Measurements from ENCODE around the gene CXCL3.
"Not testable (repeated sequence)": the region's sequence is repeated elsewhere in the genome, so short reads cannot be mapped to it uniquely, and the experiment has no call there.

Gene CXCL3

DNA sequence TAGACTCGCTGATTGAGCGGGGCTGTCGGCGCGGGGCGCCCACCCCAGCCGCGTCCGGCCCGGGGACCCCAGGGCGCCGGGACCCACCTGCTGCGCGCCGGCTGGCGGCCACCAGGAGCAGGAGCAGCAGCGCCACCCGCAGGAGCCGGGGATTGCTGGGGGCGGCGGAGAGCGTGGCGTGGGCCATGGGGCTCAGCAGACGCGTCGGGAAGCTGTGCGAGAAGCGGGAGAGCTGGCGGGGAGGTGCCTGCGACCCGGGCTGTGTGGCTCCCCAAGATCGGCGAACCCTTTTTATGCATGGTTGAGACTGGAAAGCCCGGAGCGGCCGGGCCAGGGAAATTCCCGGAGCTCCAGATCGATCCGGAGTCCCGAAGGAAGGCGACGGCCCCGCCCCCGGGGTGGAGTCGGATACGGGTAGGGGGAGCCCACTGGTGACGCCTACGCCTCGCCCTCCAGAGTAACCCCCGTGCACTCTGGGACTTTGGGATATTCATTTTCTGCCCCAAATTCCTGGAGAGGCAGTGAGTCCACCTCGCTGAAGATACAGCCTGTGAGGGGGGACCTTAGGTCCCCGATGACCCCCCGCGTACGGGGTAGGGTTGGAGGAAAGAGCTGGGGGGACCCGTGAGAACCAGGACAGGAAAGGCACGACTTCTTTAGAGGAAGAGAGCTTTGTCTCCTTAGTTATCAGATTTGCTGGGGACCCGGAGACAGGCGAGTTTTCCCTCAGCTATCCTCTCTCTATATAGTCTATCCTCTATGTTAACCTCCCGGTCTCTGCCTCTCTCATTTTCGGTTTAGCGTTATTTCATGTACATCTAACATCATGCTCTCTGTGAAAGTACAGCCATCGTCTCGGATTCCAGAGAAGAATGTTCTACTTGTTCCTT lies at the start of gene CXCL3:
TSS of gene CXCL3 (minus strand) at position 265 of the 890 bp plus-strand sequence. CDS start at position 187, 78 bp downstream.
- DNase-seq, result no peak

DNA sequence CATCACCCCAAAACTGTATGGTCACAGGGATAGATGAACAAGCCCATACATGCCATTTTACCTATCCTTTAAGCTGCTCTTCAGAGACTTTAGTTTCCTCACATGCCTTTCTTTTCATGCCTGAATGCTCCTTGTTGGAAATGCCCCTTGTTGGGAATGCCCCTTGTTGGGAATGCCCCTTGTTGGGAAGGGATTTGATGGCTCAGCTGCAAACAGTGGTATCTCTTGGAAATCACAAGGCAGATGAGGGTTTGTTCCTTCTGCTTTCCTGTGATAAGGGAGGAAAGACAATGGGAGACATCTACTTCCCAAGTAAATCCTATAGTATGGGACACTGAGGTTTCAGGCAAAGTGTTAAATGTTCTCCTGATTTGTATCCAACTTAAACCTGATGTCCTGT lies 49.0 kb upstream of the CXCL3 start:
- no peak for DNase-seq

DNA sequence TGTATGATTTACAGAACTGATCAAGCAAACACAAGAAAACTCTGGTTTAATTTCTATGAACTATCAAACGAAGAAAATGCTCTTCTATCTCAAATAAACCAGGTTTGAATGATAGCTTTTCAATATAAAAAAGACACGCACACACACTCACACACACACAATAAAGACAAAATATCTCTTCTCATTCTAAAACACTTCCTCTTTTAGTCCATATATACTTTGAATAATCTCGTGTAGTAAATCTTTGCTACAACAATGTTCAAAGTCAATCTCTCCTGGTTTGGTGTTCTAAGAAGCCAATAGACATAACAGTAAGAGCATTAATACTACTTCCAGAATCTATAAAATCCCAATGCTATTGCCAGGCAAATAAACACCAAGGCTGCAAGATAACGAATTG lies 47.2 kb upstream of the CXCL3 start:
- no peak for DNase-seq

DNA sequence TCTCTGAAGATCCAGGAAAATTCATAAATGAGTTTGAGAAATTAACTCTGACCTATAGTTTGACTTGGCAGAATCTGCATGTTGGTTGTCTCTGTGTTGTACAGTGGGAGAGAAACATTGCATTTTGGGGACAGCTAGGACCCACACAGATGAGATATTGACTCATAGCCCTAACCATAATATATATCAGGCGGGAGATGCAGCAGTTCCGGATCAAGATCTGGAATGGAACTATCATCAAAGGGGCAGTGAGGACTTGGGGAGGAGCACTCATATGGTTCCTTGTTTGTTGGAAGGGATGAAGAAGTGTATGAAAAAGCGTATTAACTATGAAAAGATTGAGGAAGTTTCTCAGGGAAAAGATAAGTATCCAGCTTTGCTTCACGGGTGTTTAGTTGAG lies 46.5 kb upstream of the CXCL3 start:
- DNase-seq, result no peak

GRCh38 chr4:74083546-74083945 lies 45.1 kb upstream of the CXCL3 start:
- DNase-seq, result no peak

DNA sequence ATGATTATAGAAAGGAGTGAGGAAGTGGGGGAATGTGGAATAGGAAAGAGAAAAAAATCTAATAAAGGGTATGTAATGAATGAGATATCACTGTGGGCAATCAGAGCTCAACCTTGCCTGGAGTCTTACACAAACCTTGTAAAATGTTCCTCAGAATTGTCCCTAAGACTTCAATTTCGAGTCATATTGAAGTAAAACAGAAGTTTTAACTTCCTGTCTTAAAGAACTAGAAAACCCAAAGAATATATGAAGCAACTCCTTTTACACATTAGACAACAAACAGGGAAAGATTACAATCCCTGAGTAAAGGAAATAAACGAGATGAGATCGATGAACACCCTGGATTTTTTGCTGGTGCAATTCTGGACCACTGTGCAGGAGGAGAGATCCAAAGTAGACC lies 42.5 kb upstream of the CXCL3 start:
- no peak for DNase-seq

DNA sequence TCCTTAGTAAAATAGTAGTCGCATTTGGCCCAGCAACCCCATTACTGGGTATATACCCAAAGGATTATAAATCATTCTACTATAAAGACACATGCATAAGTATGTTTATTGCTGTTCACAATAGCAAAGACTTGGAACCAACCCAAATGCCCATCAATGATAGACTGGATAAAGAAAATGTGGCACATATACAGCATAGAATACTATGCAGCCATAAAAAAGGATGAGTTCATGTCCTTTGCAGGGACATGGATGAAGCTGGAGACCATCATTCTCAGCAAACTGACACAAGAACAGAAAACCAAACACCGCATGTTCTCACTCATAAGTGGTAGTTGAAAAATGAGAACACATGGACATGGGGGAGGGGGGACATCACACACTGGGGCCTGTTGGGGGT lies 41.9 kb upstream of the CXCL3 start:
- not testable (repeated sequence) for DNase-seq

GRCh38 chr4:74079024-74079423 lies 40.5 kb upstream of the CXCL3 start:
- DNase-seq, result not testable (repeated sequence)

DNA sequence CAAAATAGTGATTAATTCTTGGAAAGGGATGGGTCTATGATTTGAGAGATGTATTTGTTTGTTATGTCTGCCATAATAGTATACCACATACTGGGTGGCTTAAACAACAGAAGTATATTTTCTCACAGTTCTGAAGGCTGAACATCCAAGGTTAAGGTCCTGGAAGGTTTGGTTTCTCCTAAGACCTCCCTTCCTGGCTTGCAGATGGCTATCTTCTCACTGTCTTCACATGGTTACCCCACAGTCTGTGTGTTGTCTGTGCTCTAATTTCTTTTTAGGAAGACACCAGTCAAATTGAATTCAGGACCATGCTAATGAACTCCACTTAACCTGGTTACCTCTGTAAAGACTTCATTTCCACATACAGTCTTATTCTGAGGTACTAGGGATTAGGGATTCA lies 34.9 kb upstream of the CXCL3 start:
- no peak for DNase-seq

GRCh38 chr4:74072739-74073138 lies 34.2 kb upstream of the CXCL3 start:
- DNase-seq, result no peak

GRCh38 chr4:74067586-74067985 lies 29.1 kb upstream of the CXCL3 start:
- no peak for DNase-seq

GRCh38 chr4:74066232-74066631 lies 27.7 kb upstream of the CXCL3 start:
- DNase-seq, result no peak

GRCh38 chr4:74065115-74065642 lies 26.7 kb upstream of the CXCL3 start:
- no peak for DNase-seq

DNA sequence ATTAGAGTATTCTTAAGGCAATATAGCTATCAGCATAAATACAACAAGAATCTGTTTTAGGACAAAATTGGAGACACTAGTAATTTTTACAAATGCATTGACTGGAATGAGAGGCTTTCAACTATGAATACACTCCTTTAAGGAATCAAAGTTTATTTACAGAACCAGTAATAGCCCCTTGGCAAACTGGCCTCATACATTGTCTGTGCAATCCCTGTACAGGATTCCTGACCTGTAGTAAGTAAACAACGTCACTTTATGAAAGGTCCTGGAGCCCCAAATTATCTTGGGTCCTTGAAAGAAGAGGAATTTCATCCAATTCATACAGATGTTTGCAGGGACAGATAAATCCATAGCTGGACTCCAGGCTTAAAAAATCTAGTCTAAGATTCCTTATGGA lies 25.4 kb upstream of the CXCL3 start:
- no peak for DNase-seq

DNA sequence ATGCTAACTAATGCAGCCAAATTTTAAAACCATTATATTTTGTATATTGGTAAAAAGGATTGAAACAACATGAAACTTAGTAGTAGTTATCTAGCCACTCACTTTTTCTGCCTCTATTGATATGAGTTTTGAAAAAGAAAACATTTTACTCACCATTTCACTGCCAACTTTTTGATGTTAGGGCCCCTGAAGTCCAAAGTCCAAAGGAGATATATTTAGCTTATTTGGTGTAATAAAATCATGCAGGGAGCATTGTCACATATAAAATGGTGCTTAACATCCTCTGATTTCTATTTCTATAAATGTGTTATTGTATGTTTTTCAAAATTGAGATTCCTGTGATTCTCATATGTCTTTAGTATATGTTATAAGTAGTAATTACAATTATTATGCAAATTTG lies 24.5 kb upstream of the CXCL3 start:
- DNase-seq, result no peak

GRCh38 chr4:74061430-74061829 lies 22.9 kb upstream of the CXCL3 start:
- no peak for DNase-seq

DNA sequence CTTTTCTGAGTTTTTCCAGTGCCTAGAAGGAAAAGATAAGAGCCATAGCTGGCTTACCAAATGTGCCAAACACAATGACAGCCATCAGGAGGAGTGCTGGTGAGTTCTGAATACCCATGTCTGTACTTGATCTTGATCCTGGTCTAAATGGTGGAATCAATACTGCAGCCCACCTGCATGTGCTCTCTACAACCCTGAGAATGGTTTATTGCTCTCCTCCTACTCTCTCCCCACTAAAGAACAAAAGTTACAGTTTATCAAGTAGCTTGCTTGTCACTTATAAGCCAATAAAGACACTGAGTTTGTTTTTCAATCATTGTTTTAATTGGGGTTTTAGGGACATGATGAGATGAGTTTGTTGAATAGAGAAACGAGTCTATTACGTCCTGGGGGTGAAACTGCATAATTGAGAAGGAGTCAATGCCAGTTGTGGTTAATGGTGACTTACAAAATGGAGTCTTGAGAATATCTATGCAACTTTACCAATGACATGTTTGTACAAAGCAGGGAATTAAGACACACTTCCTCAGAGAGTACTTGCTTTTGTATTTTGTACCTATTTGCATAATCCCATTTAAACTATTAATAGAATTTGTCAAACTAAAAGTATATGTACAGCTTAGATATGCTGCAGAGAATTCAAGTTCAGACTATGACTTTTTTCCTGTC lies 20.8 kb upstream of the CXCL3 start:
- DNase-seq, result no peak

DNA sequence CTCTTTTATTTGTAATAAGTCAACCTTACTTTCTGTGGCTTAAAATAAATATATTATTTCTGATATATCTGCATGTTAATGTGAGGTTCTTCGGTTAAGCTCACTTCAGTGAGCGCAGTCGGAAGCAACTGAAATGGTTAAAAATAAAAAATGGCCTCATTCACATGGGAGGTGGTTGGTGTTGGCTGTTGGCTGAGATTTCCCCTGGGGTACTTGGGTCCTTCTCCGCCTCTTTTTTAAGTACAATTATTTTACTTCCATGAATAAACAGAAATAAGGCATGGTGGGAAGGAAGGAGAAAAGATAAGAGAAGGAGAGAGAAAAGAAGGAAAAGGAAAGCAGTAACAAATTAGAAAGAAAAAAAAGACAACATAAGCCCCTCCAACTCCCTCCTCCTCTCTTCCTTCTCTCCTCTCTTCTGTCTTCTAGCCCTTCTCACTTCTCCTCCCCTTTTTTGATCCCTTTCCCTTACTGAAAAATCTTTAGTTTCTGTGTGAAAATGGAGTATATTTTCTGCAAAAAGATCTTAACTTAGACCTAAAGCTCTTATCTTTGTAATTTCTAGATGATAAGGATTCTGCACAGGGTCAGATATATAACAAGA lies 19.7 kb upstream of the CXCL3 start:
- DNase-seq, result no peak

DNA sequence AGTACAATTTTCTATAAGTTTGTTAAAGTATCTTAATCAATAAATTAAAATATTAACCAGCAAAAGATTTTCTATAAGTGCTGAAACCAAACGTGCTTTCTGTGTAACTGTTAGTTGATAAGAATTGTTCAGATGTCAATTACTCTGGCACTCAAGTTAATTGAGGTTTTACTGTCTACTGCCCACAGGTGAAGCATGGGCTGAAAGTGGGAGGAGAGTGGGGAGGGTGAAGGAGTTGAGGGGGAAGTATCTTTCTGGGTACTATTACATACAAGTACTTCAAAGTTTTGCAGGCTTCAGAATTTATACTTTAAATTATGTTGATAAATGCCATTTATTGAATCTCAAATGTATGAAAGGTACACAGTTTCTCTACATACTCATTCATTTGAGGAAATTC lies 19.1 kb upstream of the CXCL3 start:
- DNase-seq, result no peak

DNA sequence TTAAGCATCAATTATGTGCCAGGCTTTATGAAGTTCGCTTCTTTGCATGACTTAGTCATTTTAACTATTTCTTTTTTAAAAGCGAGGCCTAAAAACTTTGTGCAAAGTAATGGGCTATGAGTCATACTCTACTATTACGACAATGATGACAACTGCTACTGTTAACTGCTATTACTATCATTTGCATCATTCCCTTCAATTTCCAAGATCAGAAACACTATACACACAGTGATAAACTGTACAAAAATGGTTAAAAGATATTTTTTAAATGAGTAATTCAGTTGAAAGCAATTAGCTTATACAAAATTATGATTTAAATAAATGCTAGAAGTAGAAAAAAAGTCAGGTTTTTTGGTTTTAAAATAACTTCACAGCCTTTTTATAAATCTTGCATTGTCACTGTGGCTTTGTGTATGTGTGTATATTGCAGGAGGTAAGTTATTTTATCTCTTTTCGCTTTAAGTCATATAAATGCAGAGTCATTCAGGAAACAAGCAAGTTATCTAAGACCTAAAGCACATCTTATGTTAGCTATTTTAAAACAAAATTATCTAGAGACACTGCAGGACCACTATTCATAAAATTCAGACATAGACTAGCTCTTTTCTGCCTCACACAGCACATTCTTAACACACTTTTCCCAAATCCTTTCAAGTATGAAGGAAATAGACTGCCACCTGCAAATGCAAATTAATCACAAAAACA lies 18.5 kb upstream of the CXCL3 start:
- DNase-seq, result no peak

- no peak for DNase-seq
These were observed 17.8 kb upstream of the CXCL3 start for GRCh38 chr4:74056114-74056857.

- no peak for DNase-seq
These were observed 17.0 kb upstream of the CXCL3 start for GRCh38 chr4:74055498-74055897.

All from NCI-H187 treated with DMSO at 0.1 percent for 48 hours (cell line).